Spleen (tissue), 11 donors: ENCODE data around the gene CCDC200. TPM values are rescaled to one million over a fixed set of nuclear protein-coding genes. Genes with fewer than 3 reads are reported as not detected.
A peak's percentile ranks its signal among the peaks of the same experiment; 100 is the strongest.

Experiments used
- DNase-seq: peaks from one replicate; pipeline ENCODE4 v3.0.0-alpha.2; 2020
- H3K27ac ChIP-seq, 8 donors: fragments of 200-600 bp; sonication (generic) in 7 of 8; 1 replicate in 4 of 8; 2 replicates in 4 of 8; pipeline versions ENCODE4 v1.5.0 to v1.8.0; 2016 to 2021; ENCODE audit warnings: inconsistent platforms in 4 of 8, mild to moderate bottlenecking in 4 of 8, moderate library complexity in 1 of 8
- H3K27me3 ChIP-seq, 7 donors: fragments of 200-600 bp; sonication (generic) in 6 of 7; replicated peaks in 1 of 7; 1 replicate in 4 of 7; 2 replicates in 3 of 7; pipeline versions ENCODE4 v1.5.0 to v1.8.0; 2016 to 2021; ENCODE audit warnings: inconsistent platforms in 3 of 7, mild to moderate bottlenecking in 1 of 7
- H3K36me3 ChIP-seq, 6 donors: fragments of 200-600 bp; sonication (generic) in 5 of 6; 1 replicate in 4 of 6; 2 replicates in 2 of 6; pipeline versions ENCODE4 v1.5.0 to v1.8.0; 2016 to 2021; ENCODE audit warnings: inconsistent platforms in 2 of 6
- H3K4me1 ChIP-seq, 6 donors: fragments of 200-600 bp; sonication (generic) in 5 of 6; 1 replicate in 3 of 6; 2 replicates in 3 of 6; pipeline versions ENCODE4 v1.5.0 to v1.8.0; 2016 to 2021; ENCODE audit warnings: inconsistent platforms in 3 of 6
- H3K4me3 ChIP-seq, 8 donors: fragments of 200-600 bp; sonication (generic) in 7 of 8; 1 replicate in 4 of 8; 2 replicates in 4 of 8; pipeline versions ENCODE4 v1.5.0 to v1.8.0; 2016 to 2021; ENCODE audit warnings: inconsistent platforms in 4 of 8, mild to moderate bottlenecking in 4 of 8, moderate library complexity in 2 of 8
- H3K9me3 ChIP-seq, 8 donors: fragments of 200-600 bp; sonication (generic) in 7 of 8; 1 replicate in 4 of 8; 2 replicates in 4 of 8; pipeline versions ENCODE4 v1.5.0 to v1.8.0; 2016 to 2021; ENCODE audit warnings: inconsistent platforms in 4 of 8
- CTCF ChIP-seq, 11 experiments: fragments of 200-600 bp in 7 of 11; fragments of 450-650 bp in 4 of 11; sonication (generic) in 4 of 11; IDR thresholded peaks in 8 of 11; conservative IDR thresholded peaks in 3 of 11; 1 replicate in 7 of 11; 2 replicates in 4 of 11; pipeline versions ENCODE4 v1.4.0 to v1.8.0; 2016 to 2021; ENCODE audit warnings: antibody characterized with exemption in 11 of 11, inconsistent platforms in 4 of 11, mild to moderate bottlenecking in 1 of 11
- POLR2A ChIP-seq, 3 donors: fragments of 450-650 bp; IDR thresholded peaks; one replicate each; pipeline ENCODE4 v1.5.1; 2017; ENCODE audit warnings: antibody characterized with exemption in 3 of 3, mild to moderate bottlenecking in 1 of 3
- POLR2AphosphoS5 ChIP-seq, 3 donors: sonication (generic); formaldehyde crosslinking; IDR thresholded peaks; one replicate each; pipeline ENCODE4 v1.5.1; 2017; ENCODE audit warnings: antibody characterized with exemption in 3 of 3
- WGBS, 5 donors: extraction: QIAGEN DNeasy Blood & Tissue Kit in 3 of 5; methylation state at CpG; one replicate each; pipeline versions ENCODE4 v1.1.5 to v1.1.7; 2013 to 2018; 5-methylcytosine and 5-hydroxymethylcytosine counted together
- intact Hi-C: fragments of 100-400 bp; cut with DNase I; formaldehyde crosslinking; loops from one replicate; pipeline ENCODE4 v1.15.0; 2023; ENCODE audit warnings: low total_unique reads
- polyA plus RNA-seq, 3 donors: library from polyadenylated mRNA; stranded (reverse); fragments of 200-250 nt; gene quantifications; one replicate each; pipeline ENCODE4 v1.2.1, GENCODE V29; 2013
- total RNA-seq, 7 donors: library from RNA; depleted of rRNA in 3 of 7; stranded (reverse); fragments of >200 nt in 3 of 7; fragmentation: NEBNext Ultra II Directional in 4 of 7; extraction: Animal tissue kit (Norgen Biotek cat#: 25700) in 4 of 7; gene quantifications; one replicate each; pipeline versions ENCODE4 v1.1.0 to v1.2.1, GENCODE V29; 2016 to 2021
- donor health status: healthy with polysubstance abuse.
- donor health status: DM: no; HTN: no; CAD: no; lungs with moderate emphysema.
- donor health status: DM: no; HTN: no; CAD: no.
- donor health status: Bipolar disorder and iron deficiency.
- donor health status: healthy.
- donor health status: DM: no; HTN: no; CAD: no.
- donor health status: DM: yes; HTN: yes; CAD: no.

CCDC200 gene
- total and polyA plus RNA-seq, 10 donors: 0.17 to 0.64 (median 0.35) TPM; not detected in 7

GRCh38 chr17:43220511-43221125 is 7.8 kb downstream of the CCDC200 start:
- no peaks in the 10 kb centered on the region for H3K27me3 ChIP-seq
- peak; percentile 38 for DNase-seq
- intact Hi-C loops: no loop called here
- no peak overlapping the region for H3K27ac ChIP-seq
- no peak overlapping the region for H3K4me3 ChIP-seq
- H3K9me3 ChIP-seq: no peaks in the 10 kb centered on the region
- peak in 1 of 3 donors; percentile 33 for TF ChIP-seq POLR2AphosphoS5 (IDR thresholded peaks at IDR 0.05)
- no peak for TF ChIP-seq CTCF (IDR thresholded peaks at IDR 0.05 in 8 of 11, conservative IDR thresholded peaks at IDR 0.05 in 3 of 11)
- TF ChIP-seq POLR2A (IDR thresholded peaks at IDR 0.05): no peak
- H3K36me3 ChIP-seq: peaks cover 0 to 93% (median 30%) of the 10 kb centered on the region in 6 donors
- peaks cover 0 to 9% (median 0%) of the 10 kb centered on the region in 6 donors for H3K4me1 ChIP-seq
- WGBS, 5 donors: 82 to 92% (median 89%) methylated on average over 9 of the region's 9 CpGs

- Histone ChIP-seq H3K4me1 (peaks cover 0 to 13% (median 0%) of the 10 kb centered on the region in 6 donors), H3K9me3 (no peaks in the 10 kb centered on the region), H3K27ac (no peak overlapping the region), H3K27me3 (no peaks in the 10 kb centered on the region), H3K4me3 (no peak overlapping the region), H3K36me3 (peaks cover 0 to 95% (median 31%) of the 10 kb centered on the region in 6 donors)
- intact Hi-C loops: no loop called here
- TF ChIP-seq CTCF (IDR thresholded peaks at IDR 0.05 in 8 of 11, conservative IDR thresholded peaks at IDR 0.05 in 3 of 11): no peak
- TF ChIP-seq POLR2AphosphoS5 (IDR thresholded peaks at IDR 0.05): no peak
- no peak for TF ChIP-seq POLR2A (IDR thresholded peaks at IDR 0.05)
- 67 to 84% (median 79%) methylated on average over 8 of the region's 8 CpGs for WGBS, 5 donors
- DNase-seq: peak; percentile 23
Measured at GRCh38 chr17:43219746-43220380, 8.6 kb downstream of the CCDC200 start.

- H3K9me3 ChIP-seq: no peaks in the 10 kb centered on the region
- WGBS, 5 donors: 70 to 98% (median 93%) methylated on average over 2 of the region's 2 CpGs
- intact Hi-C loops: no loop called here
- no peak overlapping the region for H3K27ac ChIP-seq
- no peaks in the 10 kb centered on the region for H3K27me3 ChIP-seq
- TF ChIP-seq CTCF (IDR thresholded peaks at IDR 0.05 in 8 of 11, conservative IDR thresholded peaks at IDR 0.05 in 3 of 11) (no peak), POLR2AphosphoS5 (IDR thresholded peaks at IDR 0.05) (no peak), POLR2A (IDR thresholded peaks at IDR 0.05) (no peak)
- DNase-seq: peak; percentile 4
- H3K4me1 ChIP-seq: peaks cover 0 to 10% (median 2%) of the 10 kb centered on the region in 6 donors
- peaks cover 0 to 95% (median 27%) of the 10 kb centered on the region in 6 donors for H3K36me3 ChIP-seq
- H3K4me3 ChIP-seq: no peak overlapping the region
Measured at GRCh38 chr17:43219001-43219400, 9.4 kb downstream of the CCDC200 start.

GRCh38 chr17:43217614-43218087 is 10.8 kb downstream of the CCDC200 start:
- Histone ChIP-seq H3K9me3 (no peaks in the 10 kb centered on the region), H3K27ac (no peak overlapping the region), H3K4me1 (peaks cover 5 to 22% (median 14%) of the 10 kb centered on the region in 6 donors), H3K4me3 (no peak overlapping the region), H3K27me3 (no peaks in the 10 kb centered on the region), H3K36me3 (peaks cover 0 to 92% (median 27%) of the 10 kb centered on the region in 6 donors)
- intact Hi-C loops: no loop called here
- DNase-seq: peak; percentile 42
- WGBS, 5 donors: 82 to 96% (median 94%) methylated on average over 2 of the region's 2 CpGs
- TF ChIP-seq POLR2A (IDR thresholded peaks at IDR 0.05) (no peak), CTCF (IDR thresholded peaks at IDR 0.05 in 8 of 11, conservative IDR thresholded peaks at IDR 0.05 in 3 of 11) (no peak), POLR2AphosphoS5 (IDR thresholded peaks at IDR 0.05) (no peak)
